Tibial artery (tissue), 4 donors: ENCODE data around the gene SAP30L.

Source experiments
- DNase-seq, 2 donors: peaks; one replicate each; pipeline ENCODE4 v3.0.0-alpha.2; 2019
- H3K27ac ChIP-seq, 2 donors: fragments of 200-600 bp; sonication (generic) in 1 of 2; 1 replicate in 1 of 2; 2 replicates in 1 of 2; pipeline ENCODE4 v1.5.1; 2018 to 2019; ENCODE audit warnings: mild to moderate bottlenecking in 1 of 2
- H3K27me3 ChIP-seq, 2 donors: fragments of 200-600 bp; sonication (generic) in 1 of 2; one replicate each; pipeline versions ENCODE4 v1.5.1 to v1.6.0; 2016 to 2019
- H3K36me3 ChIP-seq, 3 donors: fragments of 200-600 bp; sonication (generic) in 2 of 3; one replicate each; pipeline ENCODE4 v1.5.1; 2016 to 2019; ENCODE audit warnings: mild to moderate bottlenecking in 2 of 3
- H3K4me1 ChIP-seq, 4 donors: fragments of 200-600 bp; sonication (generic) in 2 of 4; 1 replicate in 3 of 4; 2 replicates in 1 of 4; pipeline ENCODE4 v1.5.1; 2016 to 2019
- H3K4me3 ChIP-seq, 2 donors: fragments of 200-600 bp; sonication (generic) in 1 of 2; 1 replicate in 1 of 2; 2 replicates in 1 of 2; pipeline ENCODE4 v1.5.1; 2018 to 2019; ENCODE audit warnings: mild to moderate bottlenecking in 2 of 2
- H3K9me3 ChIP-seq, 3 donors: fragments of 200-600 bp; sonication (generic) in 1 of 3; one replicate each; pipeline ENCODE4 v1.5.1; 2016 to 2019
- CTCF ChIP-seq, 2 experiments: fragments of 200-600 bp in 1 of 2; fragments of 450-650 bp in 1 of 2; IDR thresholded peaks; one replicate each; pipeline ENCODE4 v1.5.1; 2017 to 2019; ENCODE audit warnings: antibody characterized with exemption in 2 of 2, mild to moderate bottlenecking in 1 of 2, moderate library complexity in 1 of 2
- intact Hi-C: fragments of 100-400 bp; cut with DNase I; formaldehyde crosslinking; loops from one replicate; pipeline ENCODE4 v1.15.0; 2023; ENCODE audit warnings: low total_unique reads

SAP30L gene

GRCh38 chr5:154410786-154411185 is 35.0 kb upstream of the SAP30L start:
- no peaks in the 10 kb centered on the region for H3K27me3 ChIP-seq
- no peaks in the 10 kb centered on the region for H3K4me1 ChIP-seq
- no peak overlapping the region for H3K27ac ChIP-seq
- H3K4me3 ChIP-seq: no peak overlapping the region
- TF ChIP-seq CTCF (IDR thresholded peaks at IDR 0.05): no peak
- DNase-seq: no peak
- intact Hi-C loops: no loop called here
- peaks cover 9 to 44% (median 21%) of the 10 kb centered on the region in 3 donors for H3K36me3 ChIP-seq
- H3K9me3 ChIP-seq: no peaks in the 10 kb centered on the region

- Histone ChIP-seq H3K36me3 (peaks cover 9 to 49% (median 25%) of the 10 kb centered on the region in 3 donors), H3K4me3 (no peak overlapping the region), H3K27ac (no peak overlapping the region), H3K4me1 (no peaks in the 10 kb centered on the region), H3K9me3 (no peaks in the 10 kb centered on the region), H3K27me3 (no peaks in the 10 kb centered on the region)
- no peak for DNase-seq
- intact Hi-C loops: no loop called here
- no peak for TF ChIP-seq CTCF (IDR thresholded peaks at IDR 0.05)
These were observed 34.5 kb upstream of the SAP30L start for GRCh38 chr5:154411338-154411737.

GRCh38 chr5:154412316-154412715 is 33.5 kb upstream of the SAP30L start:
- TF ChIP-seq CTCF (IDR thresholded peaks at IDR 0.05): no peak
- Histone ChIP-seq H3K27ac (no peak overlapping the region), H3K9me3 (no peaks in the 10 kb centered on the region), H3K4me1 (no peaks in the 10 kb centered on the region), H3K36me3 (peaks cover 9 to 59% (median 35%) of the 10 kb centered on the region in 3 donors), H3K4me3 (no peak overlapping the region), H3K27me3 (no peaks in the 10 kb centered on the region)
- DNase-seq: no peak
- intact Hi-C loops: no loop called here

GRCh38 chr5:154412925-154413324 is 32.9 kb upstream of the SAP30L start:
- Histone ChIP-seq H3K36me3 (peaks cover 9 to 65% (median 41%) of the 10 kb centered on the region in 3 donors), H3K27me3 (no peaks in the 10 kb centered on the region), H3K4me1 (no peaks in the 10 kb centered on the region), H3K27ac (no peak overlapping the region), H3K9me3 (no peaks in the 10 kb centered on the region), H3K4me3 (no peak overlapping the region)
- intact Hi-C loops: no loop called here
- TF ChIP-seq CTCF (IDR thresholded peaks at IDR 0.05): no peak
- no peak for DNase-seq

GRCh38 chr5:154415114-154415513 is 30.7 kb upstream of the SAP30L start:
- H3K9me3 ChIP-seq: no peaks in the 10 kb centered on the region
- no peaks in the 10 kb centered on the region for H3K27me3 ChIP-seq
- intact Hi-C loops: no loop called here
- H3K4me1 ChIP-seq: no peaks in the 10 kb centered on the region
- TF ChIP-seq CTCF (IDR thresholded peaks at IDR 0.05): no peak
- DNase-seq: no peak
- no peak overlapping the region for H3K4me3 ChIP-seq
- H3K27ac ChIP-seq: no peak overlapping the region
- H3K36me3 ChIP-seq: peaks cover 9 to 72% (median 43%) of the 10 kb centered on the region in 3 donors

GRCh38 chr5:154418344-154418820 is 27.4 kb upstream of the SAP30L start:
- Histone ChIP-seq H3K4me3 (no peak overlapping the region), H3K36me3 (peaks cover 0 to 50% (median 23%) of the 10 kb centered on the region in 3 donors), H3K27me3 (no peaks in the 10 kb centered on the region), H3K27ac (no peak overlapping the region), H3K4me1 (no peaks in the 10 kb centered on the region), H3K9me3 (no peaks in the 10 kb centered on the region)
- no peak for TF ChIP-seq CTCF (IDR thresholded peaks at IDR 0.05)
- intact Hi-C loops: no loop called here
- no peak for DNase-seq
